Hepatocyte (in vitro differentiated cells): ENCODE results near the gene RAD9A. TPM values are rescaled to one million over a fixed set of nuclear protein-coding genes. Genes with fewer than 3 reads are reported as not detected.

Experiments
- DNase-seq: peaks from one replicate; pipeline ENCODE4 v3.0.0-alpha.2; 2016; ENCODE audit warnings: low spot score
- H2AFZ ChIP-seq: fragments of 200-600 bp; sonication (generic); 2 replicates; pipeline ENCODE4 v1.6.0; 2016; ENCODE audit warnings: antibody characterized with exemption, mild to moderate bottlenecking
- H3K27ac ChIP-seq: fragments of 200-600 bp; sonication (generic); 2 replicates; pipeline ENCODE4 v1.5.1; 2016; ENCODE audit warnings: mild to moderate bottlenecking
- H3K27me3 ChIP-seq: fragments of 200-600 bp; sonication (generic); 2 replicates; pipeline ENCODE4 v1.6.1; 2016
- H3K36me3 ChIP-seq: fragments of 200-600 bp; sonication (generic); replicated peaks from 2 replicates; pipeline ENCODE4 v1.5.1; 2016; ENCODE audit warnings: low read depth; ENCODE audit not compliant: insufficient read depth
- H3K4me1 ChIP-seq: fragments of 200-600 bp; sonication (generic); 2 replicates; pipeline ENCODE4 v1.5.1; 2016; ENCODE audit warnings: mild to moderate bottlenecking, moderate library complexity; ENCODE audit not compliant: insufficient read depth
- H3K4me2 ChIP-seq: fragments of 200-600 bp; sonication (generic); 2 replicates; pipeline ENCODE4 v1.6.0; 2016
- H3K4me3 ChIP-seq: fragments of 200-600 bp; sonication (generic); 2 replicates; pipeline ENCODE4 v1.5.1; 2016; ENCODE audit warnings: mild to moderate bottlenecking
- H3K79me2 ChIP-seq: fragments of 200-600 bp; sonication (generic); 2 replicates; pipeline ENCODE4 v1.6.0; 2017; ENCODE audit warnings: mild to moderate bottlenecking
- H3K9me2 ChIP-seq: fragments of 200-600 bp; sonication (generic); replicated peaks from 2 replicates; pipeline ENCODE4 v1.6.0; 2017; ENCODE audit warnings: mild to moderate bottlenecking; ENCODE audit not compliant: insufficient read depth
- H3K9me3 ChIP-seq: fragments of 200-600 bp; sonication (generic); 2 replicates; pipeline ENCODE4 v1.5.1; 2016; ENCODE audit warnings: low read depth, mild to moderate bottlenecking
- H4K20me1 ChIP-seq: fragments of 200-600 bp; sonication (generic); 2 replicates; pipeline ENCODE4 v1.6.0; 2016; ENCODE audit warnings: mild to moderate bottlenecking; ENCODE audit not compliant: insufficient read depth, poor library complexity, severe bottlenecking
- EZH2 ChIP-seq: fragments of 200-600 bp; sonication (generic); IDR thresholded peaks from 2 replicates; pipeline ENCODE4 v1.6.1; 2016; ENCODE audit warnings: antibody characterized with exemption, mild to moderate bottlenecking, borderline replicate concordance
- EZH2phosphoT487 ChIP-seq: fragments of 200-600 bp; sonication (generic); IDR thresholded peaks from one replicate; pipeline ENCODE4 v1.6.1; 2018; ENCODE audit warnings: antibody characterized with exemption, mild to moderate bottlenecking, low read depth, moderate library complexity; ENCODE audit not compliant: unreplicated experiment, severe bottlenecking
- WGBS: methylation state at CpG from one replicate; pipeline ENCODE4 v1.1.6; 2016; ENCODE audit warnings: low lambda C conversion rate; ENCODE audit errors: missing lambda C conversion rate; 5-methylcytosine and 5-hydroxymethylcytosine counted together
- polyA plus RNA-seq: library from polyadenylated mRNA; unstranded; fragments of >200 nt; fragmentation: Nextera tagmentation; extraction: Ambion mirVana; gene quantifications from 2 replicates; pipeline ENCODE4 v1.2.1, GENCODE V29; 2016
- total RNA-seq: library from RNA; depleted of rRNA; stranded (reverse); fragments of >200 nt; gene quantifications from 2 replicates; pipeline ENCODE4 v1.2.3, GENCODE V29; 2014
- TF ChIP-seq, protein P1 (sequence below): fragments of 200-600 bp; sonication (generic); IDR thresholded peaks from 2 replicates; pipeline ENCODE4 v1.5.1; 2016; ENCODE audit warnings: antibody characterized with exemption, mild to moderate bottlenecking; ENCODE audit not compliant: poor library complexity

RAD9A gene
- total and polyA plus RNA-seq, 2 experiments from 2014 or later: 20.2 to 24.0 TPM

DNA sequence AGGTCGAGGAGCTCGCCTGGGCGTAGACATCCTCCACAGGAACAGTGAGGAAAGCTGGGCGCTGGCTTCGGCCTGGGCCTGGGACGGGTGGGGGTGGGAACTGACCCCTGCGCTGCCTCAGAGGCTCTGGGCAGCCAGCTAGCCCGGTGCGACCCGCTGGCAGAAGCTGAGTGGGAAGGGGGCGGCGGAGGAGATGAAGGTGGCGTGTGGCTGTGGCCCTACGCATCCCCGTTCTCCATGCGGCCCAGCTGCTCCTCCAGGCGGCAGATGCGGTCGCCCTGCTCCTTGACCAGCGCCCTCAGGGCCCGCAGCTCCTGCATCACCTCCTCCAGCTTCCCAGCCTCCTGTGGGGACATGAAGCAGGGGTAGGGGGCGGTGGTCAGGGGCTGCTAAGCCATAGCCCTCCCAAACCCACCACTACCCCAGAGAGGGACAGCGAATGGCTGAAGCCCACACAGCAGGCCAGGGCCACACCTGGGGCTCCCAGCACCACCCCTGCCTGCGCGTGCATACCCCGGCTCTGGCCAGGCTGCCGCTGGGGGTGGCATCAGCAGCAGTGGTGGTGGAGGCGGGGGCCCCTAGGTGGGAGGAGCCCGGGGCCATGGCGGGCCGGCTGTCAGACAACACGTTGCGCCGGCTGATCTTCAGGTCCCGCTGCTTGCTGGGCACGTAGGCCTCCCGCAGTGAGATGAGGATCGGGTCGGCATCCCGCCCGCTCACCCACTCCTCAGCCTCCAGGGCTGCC is 46.5 kb downstream of the RAD9A start:
- peaks cover 15% of the 10 kb centered on the region for H3K79me2 ChIP-seq
- no peak overlapping the region for H3K4me3 ChIP-seq
- H3K9me3 ChIP-seq: no peaks in the 10 kb centered on the region
- DNase-seq: no peak
- H3K27me3 ChIP-seq: no peaks in the 10 kb centered on the region
- peaks cover 6% of the 10 kb centered on the region for H3K4me1 ChIP-seq
- no peaks in the 10 kb centered on the region for H3K9me2 ChIP-seq
- H3K36me3 ChIP-seq: no peaks in the 10 kb centered on the region
- no peaks in the 10 kb centered on the region for H4K20me1 ChIP-seq
- WGBS: 88% methylated on average over 21 of the region's 41 CpGs
- H3K4me2 ChIP-seq: no peak overlapping the region
- no peak overlapping the region for H2AFZ ChIP-seq
- no peak for TF ChIP-seq EZH2phosphoT487
- TF ChIP-seq, protein P1, sequence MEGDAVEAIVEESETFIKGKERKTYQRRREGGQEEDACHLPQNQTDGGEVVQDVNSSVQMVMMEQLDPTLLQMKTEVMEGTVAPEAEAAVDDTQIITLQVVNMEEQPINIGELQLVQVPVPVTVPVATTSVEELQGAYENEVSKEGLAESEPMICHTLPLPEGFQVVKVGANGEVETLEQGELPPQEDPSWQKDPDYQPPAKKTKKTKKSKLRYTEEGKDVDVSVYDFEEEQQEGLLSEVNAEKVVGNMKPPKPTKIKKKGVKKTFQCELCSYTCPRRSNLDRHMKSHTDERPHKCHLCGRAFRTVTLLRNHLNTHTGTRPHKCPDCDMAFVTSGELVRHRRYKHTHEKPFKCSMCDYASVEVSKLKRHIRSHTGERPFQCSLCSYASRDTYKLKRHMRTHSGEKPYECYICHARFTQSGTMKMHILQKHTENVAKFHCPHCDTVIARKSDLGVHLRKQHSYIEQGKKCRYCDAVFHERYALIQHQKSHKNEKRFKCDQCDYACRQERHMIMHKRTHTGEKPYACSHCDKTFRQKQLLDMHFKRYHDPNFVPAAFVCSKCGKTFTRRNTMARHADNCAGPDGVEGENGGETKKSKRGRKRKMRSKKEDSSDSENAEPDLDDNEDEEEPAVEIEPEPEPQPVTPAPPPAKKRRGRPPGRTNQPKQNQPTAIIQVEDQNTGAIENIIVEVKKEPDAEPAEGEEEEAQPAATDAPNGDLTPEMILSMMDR: no peak
- TF ChIP-seq EZH2: no peak
- no peak overlapping the region for H3K27ac ChIP-seq

DNA sequence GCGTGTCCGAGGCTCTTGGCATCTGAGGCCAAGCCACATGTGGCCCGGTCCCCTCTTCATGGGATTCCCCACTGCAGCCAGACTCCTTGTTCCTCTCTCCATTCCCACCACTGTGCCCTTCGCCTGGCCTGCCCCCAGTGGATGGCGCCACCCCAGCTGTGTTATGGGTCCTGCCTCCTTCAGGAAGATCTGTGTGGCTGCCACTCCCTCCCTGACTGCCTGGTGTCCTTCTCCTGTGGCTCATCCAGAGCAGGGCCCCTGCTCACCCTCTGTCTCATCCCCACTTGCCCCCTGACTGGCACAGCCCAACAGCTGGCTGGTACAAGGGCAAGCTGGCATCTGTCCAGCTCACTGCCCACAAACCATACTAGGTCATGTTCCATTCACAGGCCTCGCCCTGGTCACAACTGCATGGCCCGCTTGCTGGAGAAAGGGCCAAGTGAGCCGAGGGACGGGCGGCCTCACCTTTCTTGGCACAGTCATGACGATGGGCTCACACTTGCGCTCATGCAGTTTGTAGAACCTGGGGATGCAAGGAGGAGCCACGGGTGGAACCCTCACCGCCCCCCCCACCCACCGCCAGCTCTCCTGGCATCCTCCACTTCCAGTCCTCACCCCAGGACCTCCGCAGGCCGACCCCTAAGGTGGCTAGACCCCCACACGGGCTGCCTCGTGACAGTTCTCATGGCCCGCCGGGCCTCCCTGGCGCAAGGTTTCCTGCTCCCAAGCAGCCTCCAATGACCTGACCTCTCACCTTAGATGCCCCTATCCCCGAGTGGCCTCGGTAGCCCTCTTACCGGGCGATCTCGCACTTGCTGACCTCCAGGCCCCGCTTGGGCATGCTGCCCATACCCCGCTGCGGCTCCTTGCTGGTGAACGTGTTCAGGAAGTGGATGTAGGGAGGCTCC is 47.8 kb downstream of the RAD9A start:
- Histone ChIP-seq H3K4me1 (peaks cover 13% of the 10 kb centered on the region), H4K20me1 (no peaks in the 10 kb centered on the region), H2AFZ (no peak overlapping the region), H3K79me2 (peaks cover 18% of the 10 kb centered on the region), H3K27ac (no peak overlapping the region), H3K9me3 (no peaks in the 10 kb centered on the region), H3K9me2 (no peaks in the 10 kb centered on the region), H3K4me3 (no peak overlapping the region), H3K36me3 (no peaks in the 10 kb centered on the region), H3K27me3 (no peaks in the 10 kb centered on the region), H3K4me2 (no peak overlapping the region)
- WGBS: 93% methylated on average over 28 of the region's 31 CpGs
- DNase-seq: no peak
- TF ChIP-seq EZH2phosphoT487: no peak
- TF ChIP-seq, protein P1: peak; percentile 5

DNA sequence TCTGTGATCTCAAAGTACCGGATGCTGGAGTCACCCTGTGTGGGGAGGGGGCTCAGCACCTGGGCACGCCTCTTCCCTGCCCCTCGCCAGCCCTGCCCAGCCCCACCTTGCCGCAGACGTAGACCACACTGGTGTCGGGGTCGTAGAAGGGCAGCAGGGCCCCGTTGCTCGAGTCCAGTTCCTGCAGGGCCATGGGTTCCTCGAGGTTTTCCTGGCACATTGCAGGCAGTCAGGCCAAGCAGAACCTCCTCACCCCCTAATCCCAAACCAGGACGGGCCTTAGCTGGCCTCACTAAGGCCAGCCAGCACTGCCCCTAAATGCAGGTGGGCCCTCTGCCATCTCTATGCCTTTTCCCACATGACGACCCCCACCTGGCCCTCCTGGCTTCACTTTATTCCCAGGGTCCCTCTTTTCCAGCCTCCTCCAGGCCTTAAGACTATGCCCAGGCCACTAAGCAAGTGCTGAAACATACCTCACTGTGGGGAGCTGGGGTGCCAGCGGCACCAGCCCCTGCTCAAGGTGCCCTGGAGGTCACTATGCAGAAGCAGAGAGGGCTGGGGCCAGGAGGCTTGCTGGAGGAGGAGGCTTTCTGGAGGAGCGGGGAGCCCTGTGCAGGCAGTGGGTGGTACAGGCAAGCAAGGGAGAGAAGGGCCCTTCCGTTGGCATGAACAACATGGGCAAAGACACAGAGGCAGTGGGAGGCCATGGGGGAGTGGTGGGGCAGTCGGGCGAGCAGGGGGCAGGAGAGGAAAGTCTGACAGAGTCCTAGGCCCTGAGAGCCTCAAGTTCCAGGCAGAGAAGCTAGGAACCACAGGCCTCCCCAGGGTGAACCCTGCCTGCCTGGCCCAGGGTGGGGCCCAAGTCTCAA is 48.7 kb downstream of the RAD9A start:
- Histone ChIP-seq H3K4me2 (no peak overlapping the region), H3K27ac (no peak overlapping the region), H3K9me2 (no peaks in the 10 kb centered on the region), H4K20me1 (no peaks in the 10 kb centered on the region), H3K9me3 (no peaks in the 10 kb centered on the region), H3K4me1 (peaks cover 16% of the 10 kb centered on the region), H3K27me3 (no peaks in the 10 kb centered on the region), H3K4me3 (no peak overlapping the region), H2AFZ (no peak overlapping the region), H3K79me2 (peaks cover 21% of the 10 kb centered on the region), H3K36me3 (no peaks in the 10 kb centered on the region)
- DNase-seq: no peak
- TF ChIP-seq, protein P1: no peak
- TF ChIP-seq EZH2: no peak
- TF ChIP-seq EZH2phosphoT487: no peak
- WGBS: 94% methylated on average over 17 of the region's 17 CpGs
